MM.1S (cell line): ENCODE measurements around the gene PVR.

Experiments
- DNase-seq: peaks from one replicate; pipeline ENCODE4 v3.0.0-alpha.2; 2015
- H2AFZ ChIP-seq: fragments of 300-600 bp; sonication (generic); 2 replicates; pipeline ENCODE4 v1.6.0; 2016; ENCODE audit warnings: antibody characterized with exemption, low read length
- H3F3A ChIP-seq: fragments of 300-600 bp; sonication (generic); 2 replicates; pipeline ENCODE4 v1.6.1; 2016; ENCODE audit warnings: mild to moderate bottlenecking, antibody characterized with exemption, low read length, moderate library complexity, mixed read lengths; ENCODE audit not compliant: insufficient read depth
- H3K27ac ChIP-seq: fragments of 300-600 bp; sonication (generic); 2 replicates; pipeline ENCODE4 v1.5.1; 2016; ENCODE audit warnings: mild to moderate bottlenecking, low read length
- H3K27me3 ChIP-seq: fragments of 300-600 bp; sonication (generic); replicated peaks from 2 replicates; pipeline ENCODE4 v1.6.0; 2016; ENCODE audit warnings: low read length; ENCODE audit not compliant: insufficient read depth
- H3K36me3 ChIP-seq: fragments of 300-600 bp; sonication (generic); replicated peaks from 2 replicates; pipeline ENCODE4 v1.6.1; 2016; ENCODE audit warnings: mild to moderate bottlenecking, low read length, mixed read lengths; ENCODE audit not compliant: insufficient read depth
- H3K4me1 ChIP-seq: fragments of 300-600 bp; sonication (generic); 2 replicates; pipeline ENCODE4 v1.6.1; 2016; ENCODE audit warnings: low read length, mixed read lengths
- H3K4me2 ChIP-seq: fragments of 300-600 bp; sonication (generic); 2 replicates; pipeline ENCODE4 v1.6.0; 2016; ENCODE audit warnings: low read depth, low read length
- H3K4me3 ChIP-seq: fragments of 300-600 bp; sonication (generic); 2 replicates; pipeline ENCODE4 v1.5.1; 2016; ENCODE audit warnings: low read length, mixed read lengths
- H3K79me2 ChIP-seq: fragments of 300-600 bp; sonication (generic); 2 replicates; pipeline ENCODE4 v1.6.1; 2016; ENCODE audit warnings: mixed run types, low read length, mixed read lengths
- H3K9ac ChIP-seq: fragments of 300-600 bp; sonication (generic); 2 replicates; pipeline ENCODE4 v1.6.1; 2016; ENCODE audit warnings: low read length, mixed read lengths
- H3K9me2 ChIP-seq: fragments of 300-600 bp; sonication (generic); replicated peaks from 2 replicates; pipeline ENCODE4 v1.6.1; 2016; ENCODE audit warnings: mild to moderate bottlenecking, low read length, mixed read lengths; ENCODE audit not compliant: insufficient read depth
- H3K9me3 ChIP-seq: fragments of 300-600 bp; sonication (generic); replicated peaks from 2 replicates; pipeline ENCODE4 v1.6.1; 2016; ENCODE audit warnings: mild to moderate bottlenecking, low read length, mixed read lengths; ENCODE audit not compliant: insufficient read depth
- H4K20me1 ChIP-seq: fragments of 300-600 bp; sonication (generic); 2 replicates; pipeline ENCODE4 v1.6.1; 2016; ENCODE audit warnings: mild to moderate bottlenecking, low read length, moderate library complexity, mixed read lengths; ENCODE audit not compliant: insufficient read depth
- CTCF ChIP-seq: fragments of 300-600 bp; sonication (generic); IDR thresholded peaks from 2 replicates; pipeline ENCODE4 v1.5.1; 2016; ENCODE audit warnings: antibody characterized with exemption, low read length, mixed read lengths
- EZH2 ChIP-seq: fragments of 300-600 bp; sonication (generic); optimal IDR thresholded peaks from 2 replicates; pipeline ENCODE3; 2017; ENCODE audit warnings: low read depth, mild to moderate bottlenecking, antibody characterized with exemption, low read length, mixed read lengths
- EZH2phosphoT487 ChIP-seq: fragments of 300-600 bp; sonication (generic); IDR thresholded peaks from 2 replicates; pipeline ENCODE4 v1.6.1; 2018; ENCODE audit warnings: antibody characterized with exemption, low read length

Gene PVR

GRCh38 chr19:44617110-44617880, 26.4 kb upstream of the PVR start:
- DNase-seq: no peak
- peaks cover 12% of the 10 kb centered on the region for H3K27me3 ChIP-seq

GRCh38 chr19:44618640-44619357, 24.9 kb upstream of the PVR start:
- Histone ChIP-seq H3K27ac (no peak overlapping the region), H3K9ac (no peak overlapping the region), H3K9me2 (no peaks in the 10 kb centered on the region), H3K4me2 (no peak overlapping the region), H3K79me2 (no peaks in the 10 kb centered on the region), H3K27me3 (peaks cover 12% of the 10 kb centered on the region), H3K4me3 (no peak overlapping the region), H3K4me1 (no peaks in the 10 kb centered on the region), H4K20me1 (no peaks in the 10 kb centered on the region), H3F3A (no peaks in the 10 kb centered on the region), H3K9me3 (no peaks in the 10 kb centered on the region), H3K36me3 (no peaks in the 10 kb centered on the region), H2AFZ (no peak overlapping the region)
- DNase-seq: no peak
- TF ChIP-seq CTCF: no peak
- no peak for TF ChIP-seq EZH2phosphoT487
- TF ChIP-seq EZH2: no peak

More at GRCh38 chr19:44617110-44617880, 26.4 kb upstream of the PVR start:
- no peak overlapping the region for H2AFZ ChIP-seq
- H3K4me2 ChIP-seq: no peak overlapping the region
- no peaks in the 10 kb centered on the region for H3K4me1 ChIP-seq
- no peak for TF ChIP-seq EZH2
- no peak for TF ChIP-seq EZH2phosphoT487
- no peak for TF ChIP-seq CTCF
- H3K9me2 ChIP-seq: no peaks in the 10 kb centered on the region
- no peaks in the 10 kb centered on the region for H3K36me3 ChIP-seq
- no peak overlapping the region for H3K27ac ChIP-seq
- H3K79me2 ChIP-seq: no peaks in the 10 kb centered on the region
- no peaks in the 10 kb centered on the region for H4K20me1 ChIP-seq
- no peak overlapping the region for H3K4me3 ChIP-seq
- no peaks in the 10 kb centered on the region for H3K9me3 ChIP-seq
- H3F3A ChIP-seq: no peaks in the 10 kb centered on the region
- no peak overlapping the region for H3K9ac ChIP-seq

GRCh38 chr19:44620667-44621066, 23.0 kb upstream of the PVR start:
- TF ChIP-seq EZH2phosphoT487: no peak
- no peak for TF ChIP-seq CTCF
- TF ChIP-seq EZH2: no peak
- Histone ChIP-seq H3K27ac (no peak overlapping the region), H3K9ac (no peak overlapping the region), H3K9me3 (no peaks in the 10 kb centered on the region), H2AFZ (no peak overlapping the region), H3K79me2 (no peaks in the 10 kb centered on the region), H3K4me3 (no peak overlapping the region), H3F3A (no peaks in the 10 kb centered on the region), H4K20me1 (no peaks in the 10 kb centered on the region), H3K36me3 (no peaks in the 10 kb centered on the region), H3K27me3 (peaks cover 12% of the 10 kb centered on the region), H3K4me2 (no peak overlapping the region), H3K9me2 (no peaks in the 10 kb centered on the region), H3K4me1 (no peaks in the 10 kb centered on the region)
- no peak for DNase-seq
